Astrocyte of the spinal cord (primary cell): Measurements from ENCODE around the gene TSPAN31.

ENCODE experiments used
- DNase-seq: peaks from one replicate; pipeline ENCODE4 v3.0.0; 2011; ENCODE audit warnings: low read depth, low spot score
- H3K4me3 ChIP-seq: 2 replicates; pipeline ENCODE4 v1.5.1; 2011; ENCODE audit warnings: low read depth, mild to moderate bottlenecking, low read length, moderate library complexity
- in situ Hi-C: cut with HindIII; loops from 2 replicates; pipeline ENCODE4 v1.10.0; 2017; ENCODE audit warnings: low sequenced_read_pairs
- TF ChIP-seq, protein P1 (sequence below): IDR thresholded peaks from 2 replicates; pipeline ENCODE4 v1.5.1; 2012; ENCODE audit warnings: low read depth, mild to moderate bottlenecking, low read length, inconsistent platforms

TSPAN31 gene

GRCh38 chr12:57775044-57775443, 30.2 kb downstream of the TSPAN31 start:
- H3K4me3 ChIP-seq: no peak overlapping the region
- in situ Hi-C loops: no loop called here
- TF ChIP-seq, protein P1, sequence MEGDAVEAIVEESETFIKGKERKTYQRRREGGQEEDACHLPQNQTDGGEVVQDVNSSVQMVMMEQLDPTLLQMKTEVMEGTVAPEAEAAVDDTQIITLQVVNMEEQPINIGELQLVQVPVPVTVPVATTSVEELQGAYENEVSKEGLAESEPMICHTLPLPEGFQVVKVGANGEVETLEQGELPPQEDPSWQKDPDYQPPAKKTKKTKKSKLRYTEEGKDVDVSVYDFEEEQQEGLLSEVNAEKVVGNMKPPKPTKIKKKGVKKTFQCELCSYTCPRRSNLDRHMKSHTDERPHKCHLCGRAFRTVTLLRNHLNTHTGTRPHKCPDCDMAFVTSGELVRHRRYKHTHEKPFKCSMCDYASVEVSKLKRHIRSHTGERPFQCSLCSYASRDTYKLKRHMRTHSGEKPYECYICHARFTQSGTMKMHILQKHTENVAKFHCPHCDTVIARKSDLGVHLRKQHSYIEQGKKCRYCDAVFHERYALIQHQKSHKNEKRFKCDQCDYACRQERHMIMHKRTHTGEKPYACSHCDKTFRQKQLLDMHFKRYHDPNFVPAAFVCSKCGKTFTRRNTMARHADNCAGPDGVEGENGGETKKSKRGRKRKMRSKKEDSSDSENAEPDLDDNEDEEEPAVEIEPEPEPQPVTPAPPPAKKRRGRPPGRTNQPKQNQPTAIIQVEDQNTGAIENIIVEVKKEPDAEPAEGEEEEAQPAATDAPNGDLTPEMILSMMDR: no peak
- no peak for DNase-seq

- H3K4me3 ChIP-seq: no peak overlapping the region
- TF ChIP-seq, protein P1: no peak
- DNase-seq: no peak
- in situ Hi-C loops: no loop called here
These were observed 30.9 kb downstream of the TSPAN31 start for GRCh38 chr12:57775563-57776246.

DNA sequence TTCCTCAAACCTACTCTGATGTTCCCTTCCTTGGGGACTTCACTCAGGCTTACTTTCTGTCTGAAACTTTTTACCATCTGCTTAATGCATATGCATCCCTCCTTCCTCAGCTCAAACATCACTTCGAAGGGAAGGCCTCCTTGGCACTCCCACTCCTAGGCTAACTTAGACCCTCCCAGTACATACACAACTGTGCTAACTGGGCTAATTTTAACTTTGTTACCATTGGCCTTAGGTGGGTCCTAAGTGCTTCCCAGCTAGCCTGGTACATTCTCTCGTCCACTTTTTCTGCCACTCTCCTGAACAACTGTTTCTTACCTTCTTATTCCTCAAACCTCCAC, 31.4 kb downstream of the TSPAN31 start:
- no peak overlapping the region for H3K4me3 ChIP-seq
- TF ChIP-seq, protein P1: no peak
- in situ Hi-C loops: no loop called here
- DNase-seq: no peak

DNA sequence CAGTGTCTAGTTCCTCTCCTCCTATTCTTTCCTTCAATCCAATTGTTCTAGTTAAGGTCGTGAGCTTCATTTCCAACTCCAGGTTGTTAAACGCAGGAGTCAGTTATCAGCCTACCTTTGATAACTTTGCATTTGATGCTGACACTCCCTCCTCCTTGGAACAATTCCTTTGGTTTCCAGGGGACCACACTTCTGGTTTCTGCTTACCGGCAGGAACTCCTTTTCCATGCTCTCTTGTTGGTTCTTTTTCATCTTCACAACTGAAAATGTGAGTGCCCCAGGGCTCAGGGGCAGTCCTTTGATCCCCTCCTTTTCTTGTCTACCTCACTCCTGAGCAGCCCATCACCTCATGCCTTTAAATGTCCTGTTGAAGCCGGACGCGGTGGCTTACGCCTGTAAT, 32.5 kb downstream of the TSPAN31 start:
- TF ChIP-seq, protein P1: no peak
- in situ Hi-C loops: no loop called here
- H3K4me3 ChIP-seq: no peak overlapping the region
- no peak for DNase-seq

DNA sequence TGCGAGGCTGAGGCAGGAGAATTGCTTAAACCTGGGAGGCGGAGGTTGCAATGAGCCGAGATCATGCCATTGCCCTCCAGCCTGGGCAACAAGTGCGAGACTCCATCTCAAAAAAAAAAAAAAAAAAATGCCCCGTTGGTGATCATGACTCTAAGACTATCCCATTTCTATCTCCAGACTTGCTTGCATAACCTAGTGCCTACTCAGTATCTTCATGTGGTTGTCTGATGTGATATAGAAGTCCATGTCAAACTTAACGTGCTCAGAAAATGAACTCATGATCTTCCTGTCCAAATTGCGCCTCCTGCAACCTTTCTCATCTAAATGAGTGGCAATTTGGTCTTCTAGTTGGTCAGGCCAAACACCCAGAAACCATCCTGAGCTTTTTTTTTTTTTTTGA, 33.1 kb downstream of the TSPAN31 start:
- TF ChIP-seq, protein P1: no peak
- H3K4me3 ChIP-seq: no peak overlapping the region
- in situ Hi-C loops: no loop called here
- no peak for DNase-seq

- TF ChIP-seq, protein P1: no peak
- in situ Hi-C loops: no loop called here
- no peak overlapping the region for H3K4me3 ChIP-seq
- DNase-seq: no peak
These were observed 34.9 kb downstream of the TSPAN31 start for GRCh38 chr12:57779736-57780135.
